ENCODE results near the gene MBD4.
A peak's percentile ranks its signal among the peaks of the same experiment; 100 is the strongest.

DNA sequence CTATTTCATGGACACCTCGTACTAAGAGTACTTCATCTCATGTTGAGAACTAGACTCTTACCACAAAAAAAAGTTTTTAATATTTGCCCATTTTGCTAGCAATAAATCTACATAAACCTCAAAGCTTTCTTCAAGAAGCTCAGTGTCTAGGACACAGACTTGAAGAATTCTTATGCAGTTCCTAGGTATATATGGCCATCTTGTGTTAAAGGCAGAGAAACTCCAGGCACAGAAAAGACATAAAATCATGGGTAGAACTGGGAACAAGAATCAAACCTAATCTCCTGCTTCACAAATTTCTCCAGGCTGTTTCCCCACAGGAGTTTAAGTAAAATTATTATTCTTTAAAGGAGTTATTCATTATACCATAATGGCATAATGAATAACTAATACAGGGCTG is 4.4 kb downstream of the MBD4 start:
- TF ChIP-seq, protein P1, sequence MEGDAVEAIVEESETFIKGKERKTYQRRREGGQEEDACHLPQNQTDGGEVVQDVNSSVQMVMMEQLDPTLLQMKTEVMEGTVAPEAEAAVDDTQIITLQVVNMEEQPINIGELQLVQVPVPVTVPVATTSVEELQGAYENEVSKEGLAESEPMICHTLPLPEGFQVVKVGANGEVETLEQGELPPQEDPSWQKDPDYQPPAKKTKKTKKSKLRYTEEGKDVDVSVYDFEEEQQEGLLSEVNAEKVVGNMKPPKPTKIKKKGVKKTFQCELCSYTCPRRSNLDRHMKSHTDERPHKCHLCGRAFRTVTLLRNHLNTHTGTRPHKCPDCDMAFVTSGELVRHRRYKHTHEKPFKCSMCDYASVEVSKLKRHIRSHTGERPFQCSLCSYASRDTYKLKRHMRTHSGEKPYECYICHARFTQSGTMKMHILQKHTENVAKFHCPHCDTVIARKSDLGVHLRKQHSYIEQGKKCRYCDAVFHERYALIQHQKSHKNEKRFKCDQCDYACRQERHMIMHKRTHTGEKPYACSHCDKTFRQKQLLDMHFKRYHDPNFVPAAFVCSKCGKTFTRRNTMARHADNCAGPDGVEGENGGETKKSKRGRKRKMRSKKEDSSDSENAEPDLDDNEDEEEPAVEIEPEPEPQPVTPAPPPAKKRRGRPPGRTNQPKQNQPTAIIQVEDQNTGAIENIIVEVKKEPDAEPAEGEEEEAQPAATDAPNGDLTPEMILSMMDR (IDR thresholded peaks at IDR 0.05; ENCODE audit: low read length) = peak; percentile 18; the same call in 1 of the 2 replicates
- TF ChIP-seq EZH2 (IDR thresholded peaks at IDR 0.05; ENCODE audit: borderline replicate concordance, low read length) = no peak
